HG02973 (cell line): ENCODE measurements around the gene IL1A.
"Not testable (repeated sequence)": the region's sequence is repeated elsewhere in the genome, so short reads cannot be mapped to it uniquely, and the experiment has no call there.

Experiments
- ATAC-seq: cut with Tn5 transposase; IDR thresholded peaks from one replicate; pipeline ENCODE4 v1.9.1; 2021; ENCODE audit warnings: moderate library complexity; ENCODE audit not compliant: unreplicated experiment

The IL1A gene, protein sequence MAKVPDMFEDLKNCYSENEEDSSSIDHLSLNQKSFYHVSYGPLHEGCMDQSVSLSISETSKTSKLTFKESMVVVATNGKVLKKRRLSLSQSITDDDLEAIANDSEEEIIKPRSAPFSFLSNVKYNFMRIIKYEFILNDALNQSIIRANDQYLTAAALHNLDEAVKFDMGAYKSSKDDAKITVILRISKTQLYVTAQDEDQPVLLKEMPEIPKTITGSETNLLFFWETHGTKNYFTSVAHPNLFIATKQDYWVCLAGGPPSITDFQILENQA

DNA sequence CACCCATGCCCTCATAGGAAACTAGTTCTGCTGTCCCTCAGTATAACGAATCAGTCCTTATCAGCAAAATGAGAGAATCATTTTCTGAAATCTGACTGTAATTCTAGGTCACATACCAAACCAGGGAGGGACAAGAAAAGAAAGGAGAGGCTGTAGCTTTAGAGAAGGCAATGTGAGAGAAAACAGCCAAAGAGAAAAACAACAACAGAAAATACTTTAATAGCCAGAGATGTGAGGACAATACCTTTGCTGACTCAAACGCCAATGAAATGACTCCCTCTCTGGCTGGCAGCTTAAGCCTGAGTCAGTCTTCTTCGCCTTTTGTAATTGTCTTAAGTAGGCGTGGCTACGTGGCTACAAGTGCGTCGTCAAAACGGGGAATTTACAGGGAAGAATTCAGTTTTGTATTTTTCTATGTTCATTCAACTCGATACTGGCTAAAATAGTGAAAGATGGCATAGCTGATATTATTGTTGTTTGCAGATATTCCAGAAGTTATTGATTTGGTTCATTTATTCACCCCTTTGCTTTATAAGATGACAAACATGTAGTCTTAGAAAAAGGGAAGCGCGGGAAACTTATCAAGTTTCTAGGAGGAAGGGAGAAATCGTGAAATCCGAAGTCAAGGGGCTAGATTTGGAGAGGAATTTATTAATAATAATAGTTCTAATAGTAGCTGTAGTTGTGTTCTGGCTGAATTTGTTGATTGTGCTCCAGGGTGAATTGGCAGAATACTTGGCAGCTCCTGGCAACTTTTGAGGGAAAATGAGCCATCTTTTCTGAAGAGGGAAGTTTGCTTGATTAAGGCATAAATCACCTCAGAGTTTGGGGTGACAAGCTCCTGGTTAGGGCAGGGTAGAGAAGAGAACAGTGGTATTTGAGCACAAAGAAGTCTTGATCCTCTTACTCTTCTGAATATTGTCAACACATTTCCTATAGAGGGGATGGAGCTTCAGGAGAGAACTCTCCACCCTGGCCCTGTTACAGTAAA lies at the start of gene IL1A:
IL1A (minus strand) TSS at position 295 of the 991 bp plus-strand sequence. CDS start 723 bp downstream, outside the sequence.
- ATAC-seq: no peak

DNA sequence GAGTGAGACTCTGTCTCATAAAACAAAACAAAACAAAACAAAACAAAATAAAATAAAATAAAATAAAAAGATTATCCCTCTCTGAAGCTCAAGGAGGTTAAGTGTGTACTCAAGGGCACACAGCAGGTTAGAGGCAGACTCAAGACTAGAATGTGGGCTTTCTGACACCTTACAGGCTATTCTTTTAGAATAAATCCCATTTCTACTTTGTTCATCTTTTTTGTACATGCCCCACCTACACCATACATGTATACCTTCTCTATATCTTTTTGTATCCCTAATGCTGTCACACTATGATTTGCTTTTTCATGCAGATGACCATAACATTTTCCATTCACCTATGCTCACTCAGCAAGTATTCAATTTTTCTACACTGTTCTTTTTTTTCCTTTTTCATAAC lies 49.7 kb upstream of the IL1A start:
- no peak for ATAC-seq

DNA sequence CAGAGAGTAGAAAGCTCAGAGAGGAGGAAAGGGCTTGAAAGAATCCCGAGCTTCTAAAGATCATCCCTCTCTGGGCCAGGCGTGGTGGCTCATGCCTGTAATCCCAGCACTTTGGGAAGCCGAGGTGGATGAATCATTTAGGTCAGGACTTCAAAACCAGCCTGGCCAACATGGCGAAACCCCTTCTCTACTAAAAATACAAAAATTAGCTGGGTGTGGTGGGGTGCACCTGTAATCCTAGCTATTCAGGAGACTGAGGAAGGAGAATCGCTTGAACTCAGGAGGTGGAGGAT lies 49.3 kb upstream of the IL1A start:
- not testable (repeated sequence) for ATAC-seq

DNA sequence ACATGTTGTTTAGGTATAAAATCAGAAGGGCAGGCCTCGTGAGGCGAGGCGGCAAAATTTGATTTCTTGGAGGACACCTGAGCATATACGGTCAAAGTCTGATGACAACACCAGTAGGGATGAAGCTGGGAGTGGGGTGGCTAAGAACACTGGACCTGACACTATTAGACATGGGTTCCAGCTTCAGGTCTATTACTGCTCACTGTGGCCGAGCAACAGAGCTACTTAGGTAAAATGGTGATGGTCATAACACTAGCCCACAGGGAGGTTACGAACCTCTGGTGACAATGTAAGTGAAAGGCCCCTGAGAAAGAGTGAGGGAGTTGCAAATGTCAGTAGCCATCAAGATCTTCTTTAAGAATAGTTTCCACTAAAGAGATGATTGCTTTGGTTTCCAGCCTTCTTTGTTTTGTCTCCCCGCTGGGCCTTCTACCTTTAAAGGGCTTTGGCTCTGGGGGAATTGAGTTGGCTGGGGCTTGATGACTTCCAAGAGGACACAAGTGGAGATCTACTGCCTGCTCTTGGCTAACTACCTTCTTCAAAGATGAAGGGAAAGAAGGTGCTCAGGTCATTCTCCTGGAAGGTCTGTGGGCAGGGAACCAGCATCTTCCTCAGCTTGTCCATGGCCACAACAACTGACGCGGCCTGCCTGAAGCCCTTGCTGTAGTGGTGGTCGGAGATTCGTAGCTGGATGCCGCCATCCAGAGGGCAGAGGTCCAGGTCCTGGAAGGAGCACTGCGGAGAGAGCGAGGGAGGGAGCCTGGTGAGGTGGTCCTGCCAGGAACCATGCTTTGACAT lies 48.7 kb upstream of the IL1A start:
- no peak for ATAC-seq

DNA sequence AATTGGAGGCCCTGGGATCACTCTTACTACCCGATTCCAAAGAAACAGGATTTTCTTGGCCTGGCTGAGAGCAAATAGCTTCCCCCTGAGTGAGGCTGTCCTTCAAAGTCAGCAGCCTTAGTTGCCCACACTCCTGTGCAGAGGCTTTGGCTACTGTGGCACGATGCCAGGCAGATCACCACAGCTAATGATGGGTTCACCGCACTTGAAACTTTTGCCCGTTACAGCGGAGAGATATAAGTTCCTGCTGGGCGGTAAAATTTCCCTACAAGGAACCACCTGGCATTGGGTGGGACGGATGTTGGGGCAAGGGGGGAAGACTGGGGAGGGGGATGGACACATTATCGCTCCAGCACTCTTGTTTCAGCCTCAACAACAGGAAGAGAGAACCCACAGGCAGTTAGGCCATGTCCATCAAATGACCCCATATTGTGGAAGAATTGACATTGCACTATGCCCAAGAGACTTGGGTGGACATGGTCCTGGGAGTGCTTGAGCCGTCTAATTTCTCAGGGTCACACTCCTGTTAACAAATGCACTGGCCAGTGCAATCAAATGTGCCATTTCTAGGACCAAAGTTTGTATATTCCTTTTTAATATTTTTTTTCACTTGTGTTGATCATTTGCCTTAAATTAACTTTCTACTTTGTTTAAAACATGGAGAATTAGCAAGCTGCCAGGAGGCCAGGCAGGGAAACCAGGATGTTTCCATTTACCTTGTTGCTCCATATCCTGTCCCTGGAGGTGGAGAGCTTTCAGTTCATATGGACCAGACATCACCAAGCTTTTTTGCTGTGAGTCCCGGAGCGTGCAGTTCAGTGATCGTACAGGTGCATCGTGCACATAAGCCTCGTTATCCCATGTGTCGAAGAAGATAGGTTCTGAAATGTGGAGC lies 47.9 kb upstream of the IL1A start:
- no peak for ATAC-seq

DNA sequence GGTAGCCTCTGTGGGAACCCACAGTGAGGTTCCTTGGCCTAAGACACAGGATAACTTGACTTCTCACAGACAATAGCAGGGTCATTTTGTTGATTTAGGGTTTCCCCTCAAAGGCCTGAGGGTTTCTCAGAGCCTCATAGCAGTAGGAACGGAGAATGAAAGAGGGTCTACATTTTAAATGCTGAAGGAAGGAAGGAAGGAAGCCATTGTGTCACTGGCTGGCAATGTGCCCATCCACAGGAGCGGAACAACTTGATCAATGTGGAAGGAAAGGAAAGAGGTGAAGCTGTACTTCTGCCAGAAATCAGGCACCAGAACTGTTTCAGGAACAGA lies 47.2 kb upstream of the IL1A start:
- ATAC-seq: no peak

DNA sequence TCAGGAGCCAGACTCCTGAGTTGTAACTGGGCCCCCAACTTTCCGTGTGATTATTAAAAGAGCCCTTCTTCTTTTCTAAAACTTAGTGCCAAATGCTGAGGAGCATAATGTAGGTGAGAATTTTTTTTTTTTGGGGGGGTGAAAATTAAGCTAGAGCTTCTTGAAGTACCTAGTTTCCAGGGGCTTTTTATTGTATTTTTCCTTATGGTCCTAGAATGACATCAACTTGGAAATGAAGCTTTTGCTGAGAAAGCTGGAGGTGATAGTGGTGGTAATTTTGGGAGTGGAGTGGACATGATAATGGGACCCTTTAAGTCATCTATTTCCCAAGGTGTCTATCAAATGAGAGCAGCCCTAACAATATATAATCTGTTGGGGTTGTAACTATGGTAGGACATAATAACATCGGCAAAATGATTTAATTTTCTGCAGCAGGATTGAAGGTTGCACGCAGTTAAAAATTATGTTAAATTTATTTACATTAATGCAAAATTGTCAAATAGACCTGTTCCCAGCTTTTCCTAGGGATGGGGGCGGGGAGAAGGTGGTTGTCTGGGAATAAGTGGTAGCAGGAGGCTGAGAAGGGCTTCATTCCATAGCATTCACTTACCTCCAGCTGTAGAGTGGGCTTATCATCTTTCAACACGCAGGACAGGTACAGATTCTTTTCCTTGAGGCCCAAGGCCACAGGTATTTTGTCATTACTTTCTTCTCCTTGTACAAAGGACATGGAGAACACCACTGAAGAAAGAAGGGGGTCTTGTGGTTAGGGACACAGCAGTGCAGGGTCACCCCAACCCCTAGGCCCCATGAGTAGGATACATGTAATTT lies 46.6 kb upstream of the IL1A start:
- ATAC-seq: no peak

DNA sequence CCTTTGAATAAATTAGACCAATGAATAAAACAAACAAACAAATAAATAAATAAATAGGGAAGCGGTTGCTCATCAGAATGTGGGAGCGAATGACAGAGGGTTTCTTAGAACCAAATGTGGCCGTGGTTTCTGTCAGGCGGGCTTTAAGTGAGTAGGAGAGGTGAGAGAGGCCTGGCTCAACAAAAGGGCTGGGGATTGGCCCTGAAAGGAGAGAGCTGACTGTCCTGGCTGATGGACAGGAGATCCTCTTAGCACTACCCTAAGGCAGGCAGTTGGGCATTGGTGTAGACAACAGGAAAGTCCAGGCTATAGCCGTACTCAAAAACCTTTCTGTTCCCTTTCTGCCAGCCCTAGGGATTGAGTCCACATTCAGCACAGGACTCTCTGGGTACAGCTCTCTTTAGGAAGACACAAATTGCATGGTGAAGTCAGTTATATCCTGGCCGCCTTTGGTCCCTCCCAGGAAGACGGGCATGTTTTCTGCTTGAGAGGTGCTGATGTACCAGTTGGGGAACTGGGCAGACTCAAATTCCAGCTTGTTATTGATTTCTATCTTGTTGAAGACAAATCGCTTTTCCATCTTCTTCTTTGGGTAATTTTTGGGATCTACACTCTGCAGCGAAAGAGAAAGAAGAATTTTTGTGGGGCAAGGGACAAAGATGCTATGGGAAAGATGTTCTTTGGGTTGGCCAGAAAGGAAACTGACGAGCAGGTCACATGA lies 45.8 kb upstream of the IL1A start:
- ATAC-seq: no peak

DNA sequence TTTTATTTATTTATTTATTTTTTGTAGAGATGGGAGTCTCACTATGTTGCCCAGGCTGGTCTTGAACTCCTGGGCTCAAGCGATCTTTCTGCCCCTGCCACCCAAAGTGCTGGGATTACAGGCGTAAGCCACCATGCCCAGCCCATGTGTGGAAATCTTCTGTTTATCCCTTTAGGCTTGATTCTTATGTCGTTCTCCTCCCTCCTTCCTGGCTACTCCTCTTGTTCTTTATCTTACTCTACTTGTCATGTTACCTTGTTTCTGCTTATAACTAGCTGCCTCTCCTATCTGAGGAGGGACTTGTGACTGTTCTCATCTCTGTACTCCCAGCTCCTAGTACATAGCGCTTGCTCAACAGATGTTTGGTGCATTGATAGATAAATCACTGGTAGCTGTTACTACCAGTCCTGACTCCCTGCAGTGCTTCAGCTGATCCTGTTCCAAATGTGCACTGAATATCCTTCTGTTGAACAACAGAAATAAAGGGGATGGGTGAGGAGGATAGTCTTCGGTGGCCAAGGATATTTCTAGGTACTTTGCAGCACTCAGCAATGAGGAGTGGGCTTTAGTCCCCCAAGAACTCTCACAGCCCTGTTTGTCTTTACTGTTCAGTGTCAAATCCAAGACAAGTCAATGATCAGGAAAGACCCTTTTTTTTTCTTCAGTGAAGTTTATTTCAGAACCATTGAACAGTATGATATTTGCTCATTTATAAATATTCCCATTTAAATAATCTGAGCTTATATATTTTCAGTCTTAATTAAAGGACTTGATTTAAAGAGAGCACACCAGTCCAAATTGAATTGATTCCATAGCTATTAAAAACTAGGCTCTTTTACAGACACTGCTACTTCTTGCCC lies 45.0 kb upstream of the IL1A start:
- no peak for ATAC-seq

DNA sequence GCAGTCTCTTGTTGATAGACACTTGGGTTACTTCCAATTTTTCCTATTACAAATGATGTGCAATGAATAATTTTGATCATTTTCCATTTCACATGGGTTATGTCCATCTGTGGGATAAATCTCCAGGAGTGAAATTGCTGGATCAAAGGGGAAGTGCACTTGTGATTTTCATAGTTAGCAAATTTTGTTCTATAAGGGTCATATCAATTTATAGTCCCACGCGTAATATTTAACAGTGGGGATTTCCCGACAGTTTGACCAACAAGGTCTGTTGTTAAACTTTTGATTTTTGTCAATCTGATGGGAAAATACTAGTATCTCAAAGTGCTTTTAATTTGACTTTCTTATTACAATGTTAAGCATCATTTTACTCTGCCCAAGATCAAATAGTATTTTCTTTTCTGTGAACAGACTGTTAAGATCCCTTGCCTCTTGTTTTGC lies 44.0 kb upstream of the IL1A start:
- ATAC-seq: no peak

DNA sequence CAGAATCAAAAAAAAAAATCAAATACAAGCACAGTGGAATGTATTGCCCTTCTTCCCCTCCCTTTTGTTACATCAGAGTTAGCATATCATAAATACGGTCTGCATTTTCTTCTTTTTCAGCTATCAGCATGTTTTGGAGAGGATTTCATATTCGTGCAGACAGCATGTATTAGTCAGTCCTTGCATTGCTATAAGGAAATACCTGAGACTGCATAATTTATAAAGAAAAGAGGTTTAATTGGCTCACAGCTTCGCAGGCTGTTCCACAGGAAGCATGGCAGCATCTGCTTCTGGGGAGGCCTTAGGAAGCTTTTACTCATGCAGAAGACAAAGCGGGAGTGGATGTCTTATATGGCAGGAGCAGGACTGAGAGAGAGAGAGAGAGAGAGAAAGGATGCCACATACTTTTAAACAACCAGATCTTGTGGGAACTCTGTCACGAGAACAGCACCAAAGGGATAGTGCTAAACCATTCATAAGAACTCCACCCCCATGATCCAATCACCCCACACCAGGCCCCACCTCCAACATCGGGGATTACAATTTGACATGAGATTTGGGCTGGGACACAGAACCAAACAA lies 43.4 kb upstream of the IL1A start:
- no peak for ATAC-seq

DNA sequence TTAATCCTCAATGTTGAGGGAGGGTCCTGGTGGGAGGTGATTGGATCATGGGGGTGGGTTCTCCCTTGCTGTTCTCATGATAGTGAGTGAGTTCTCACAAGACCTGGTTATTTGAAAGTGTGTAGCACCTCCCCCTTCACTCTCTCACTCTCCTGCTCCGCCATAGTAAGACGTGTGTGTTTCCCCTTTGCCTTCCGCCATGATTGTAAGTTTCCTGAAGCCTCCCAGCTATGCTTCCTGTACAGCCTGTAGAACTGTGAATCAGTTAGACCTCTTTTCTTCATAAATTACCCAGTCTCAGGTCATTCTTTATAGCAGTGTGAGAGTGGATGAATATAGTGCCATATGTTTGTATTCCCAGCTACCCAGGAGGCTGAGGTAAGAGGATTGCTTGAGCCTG lies 42.7 kb upstream of the IL1A start:
- no peak for ATAC-seq

DNA sequence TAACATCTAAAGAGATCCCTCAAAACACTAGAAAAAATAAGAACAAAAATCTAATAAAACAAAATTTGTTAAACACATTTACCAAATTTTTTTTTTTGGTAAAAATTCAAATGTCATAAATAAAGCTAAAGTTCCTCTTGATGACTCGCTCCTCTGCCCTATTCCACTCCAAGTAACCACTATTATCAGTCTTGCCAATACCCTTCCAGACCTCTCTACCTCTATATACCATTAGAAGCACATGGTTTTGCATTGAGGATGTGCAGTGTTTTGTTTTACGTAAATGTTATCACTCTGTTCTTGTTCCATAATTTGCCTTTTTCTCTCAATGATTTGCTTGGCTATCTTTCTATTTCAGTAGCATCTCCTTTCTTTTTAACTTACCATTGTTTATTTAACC lies 41.4 kb upstream of the IL1A start:
- ATAC-seq: no peak

DNA sequence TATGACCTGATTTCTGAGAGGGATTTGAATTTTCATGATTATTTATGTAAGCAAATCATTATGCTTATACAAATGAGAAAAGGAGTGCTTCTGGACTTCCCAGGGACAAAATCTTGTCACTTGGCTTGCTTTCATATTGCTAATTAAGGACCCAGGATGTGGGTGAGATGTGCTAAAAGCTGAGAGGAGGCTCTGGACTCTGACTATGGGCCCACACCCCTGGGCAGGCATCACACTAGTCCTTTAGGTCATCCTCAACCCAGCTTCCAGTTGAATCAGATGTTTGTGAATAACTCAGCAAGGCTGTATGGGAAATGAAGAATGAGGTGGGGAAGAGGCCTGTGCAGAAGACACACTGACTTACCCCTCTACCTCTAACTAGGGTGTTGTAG lies 40.4 kb upstream of the IL1A start:
- no peak for ATAC-seq

DNA sequence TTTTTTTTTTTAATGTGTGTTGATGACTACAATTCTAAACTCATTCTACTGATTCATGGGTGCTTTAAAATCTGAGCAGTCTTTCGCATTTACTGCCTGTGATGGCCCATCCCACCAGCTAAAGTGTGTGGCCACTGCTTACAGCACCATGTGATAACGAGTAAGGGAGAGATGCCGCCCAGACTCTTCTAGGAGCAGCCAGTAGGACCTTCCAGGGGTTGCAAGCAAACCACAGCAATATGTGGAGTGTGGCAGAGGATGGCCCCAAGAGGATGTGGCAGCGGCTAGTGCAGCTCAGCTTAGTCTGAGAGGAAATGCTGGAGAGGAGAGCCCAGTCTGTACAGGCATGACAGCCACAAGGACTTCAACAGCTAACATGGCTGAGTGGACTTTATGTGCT lies 37.4 kb upstream of the IL1A start:
- no peak for ATAC-seq

DNA sequence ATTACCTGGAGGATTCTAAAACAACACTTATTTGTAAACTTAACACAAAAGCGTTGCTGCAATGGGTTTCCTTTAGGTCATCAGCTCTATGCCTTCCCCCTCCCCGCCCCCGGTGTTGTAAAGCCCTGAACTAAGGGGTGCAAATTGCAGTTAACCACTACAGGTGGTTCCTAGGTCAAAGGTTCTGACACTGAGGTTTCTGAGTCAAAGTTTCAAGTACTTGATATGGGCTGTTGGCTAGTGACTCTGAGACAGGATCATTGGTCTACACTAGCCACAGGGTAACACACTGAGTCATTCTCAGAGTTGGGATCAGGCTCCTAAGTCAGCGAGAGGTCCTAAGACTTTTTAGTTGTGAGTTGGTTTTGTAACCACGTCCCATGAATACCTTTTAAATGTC lies 36.8 kb upstream of the IL1A start:
- ATAC-seq: peak; percentile 90

DNA sequence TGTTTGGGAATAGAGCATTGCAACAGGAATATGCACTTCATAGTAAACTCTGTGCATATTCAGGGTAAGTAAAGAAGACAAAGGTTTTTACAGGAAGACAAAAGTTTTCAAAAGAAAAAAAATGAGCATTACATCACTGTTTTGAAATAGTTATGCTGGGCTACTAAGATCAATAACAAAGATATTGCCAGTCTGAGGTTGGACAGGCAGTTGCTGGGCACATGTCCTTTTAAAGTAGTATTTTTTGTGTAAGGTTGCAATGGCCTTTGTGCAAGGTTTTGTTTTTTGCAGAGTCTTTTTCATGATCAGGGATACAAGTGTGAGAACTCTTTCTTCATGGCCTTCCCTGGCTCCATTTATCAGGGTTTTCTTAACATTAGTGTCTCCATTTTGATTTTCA lies 36.0 kb upstream of the IL1A start:
- no peak for ATAC-seq

DNA sequence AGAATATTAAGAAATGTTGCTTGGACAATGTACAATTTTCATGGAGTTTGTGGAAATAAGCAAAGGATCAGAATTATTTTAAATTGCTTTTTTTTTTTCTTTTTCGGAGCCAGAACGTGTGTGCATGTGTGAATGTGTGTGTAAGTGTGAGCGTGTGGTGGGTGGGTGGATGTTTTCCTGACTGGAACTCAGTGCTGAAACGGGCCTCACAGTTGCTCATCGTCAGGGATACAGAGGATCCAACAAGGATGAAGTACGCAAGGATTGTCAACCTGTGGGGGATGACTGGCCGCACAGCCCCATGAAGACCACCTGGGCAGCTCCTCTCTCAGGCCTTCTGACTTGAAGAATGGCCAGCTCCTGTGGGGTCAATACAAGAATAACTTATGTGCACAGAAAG lies 34.8 kb upstream of the IL1A start:
- no peak for ATAC-seq
